OCI-LY1 (cell line): ENCODE results near the gene APOA1.

Experiments used
- H2AFZ ChIP-seq: fragments of 200-600 bp; sonication (generic), shearing (Covaris generic); 2 replicates; pipeline ENCODE4 v1.6.0; 2014; ENCODE audit warnings: antibody characterized with exemption, mild to moderate bottlenecking, low read length
- H3F3A ChIP-seq: fragments of 200-600 bp; sonication (generic), shearing (Covaris generic); 2 replicates; pipeline ENCODE4 v1.6.0; 2014; ENCODE audit warnings: mild to moderate bottlenecking, antibody characterized with exemption, low read length, moderate library complexity; ENCODE audit not compliant: insufficient read depth
- H3K27ac ChIP-seq: fragments of 200-600 bp; sonication (generic); 2 replicates; pipeline ENCODE4 v1.5.1; 2014; ENCODE audit warnings: low read length, mixed run types, mild to moderate bottlenecking, low read depth; ENCODE audit not compliant: poor library complexity, severe bottlenecking
- H3K27me3 ChIP-seq: fragments of 200-600 bp; sonication (generic); 2 replicates; pipeline ENCODE4 v1.6.0; 2014; ENCODE audit warnings: antibody characterized with exemption, mild to moderate bottlenecking, low read length, moderate library complexity; ENCODE audit not compliant: insufficient read depth
- H3K36me3 ChIP-seq: fragments of 200-600 bp; sonication (generic); 2 replicates; pipeline ENCODE4 v1.6.1; 2014; ENCODE audit warnings: mild to moderate bottlenecking, antibody characterized with exemption, low read length, moderate library complexity, mixed read lengths; ENCODE audit not compliant: insufficient read depth
- H3K4me1 ChIP-seq: fragments of 200-600 bp; sonication (generic); 2 replicates; pipeline ENCODE4 v1.5.1; 2014; ENCODE audit warnings: mild to moderate bottlenecking, low read length, moderate library complexity; ENCODE audit not compliant: insufficient read depth, severe bottlenecking
- H3K4me2 ChIP-seq: fragments of 200-600 bp; sonication (generic), shearing (Covaris generic); 2 replicates; pipeline ENCODE4 v1.6.1; 2014; ENCODE audit warnings: low read length
- H3K4me3 ChIP-seq: fragments of 200-600 bp; sonication (generic); 2 replicates; pipeline ENCODE4 v1.5.1; 2014; ENCODE audit warnings: low read length, low read depth, mild to moderate bottlenecking, mixed read lengths; ENCODE audit not compliant: poor library complexity, severe bottlenecking
- H3K79me2 ChIP-seq: fragments of 200-600 bp; shearing (Covaris generic); 2 replicates; pipeline ENCODE4 v1.6.1; 2016; ENCODE audit warnings: mixed run types, low read length, mixed read lengths; ENCODE audit not compliant: insufficient read depth
- H3K9ac ChIP-seq: fragments of 200-600 bp; sonication (generic), shearing (Covaris generic); 2 replicates; pipeline ENCODE4 v1.6.1; 2014; ENCODE audit warnings: mild to moderate bottlenecking, low read length, mixed read lengths
- H3K9me2 ChIP-seq: fragments of 200-600 bp; sonication (generic), shearing (Covaris generic); 2 replicates; pipeline ENCODE4 v1.6.1; 2014; ENCODE audit warnings: low read depth, mild to moderate bottlenecking, low read length, mixed read lengths
- H3K9me3 ChIP-seq: fragments of 200-600 bp; shearing (Covaris generic); 2 replicates; pipeline ENCODE4 v1.6.1; 2014; ENCODE audit warnings: low read length, mixed read lengths
- H4K20me1 ChIP-seq: fragments of 200-600 bp; sonication (generic), shearing (Covaris generic); 2 replicates; pipeline ENCODE4 v1.6.0; 2016; ENCODE audit warnings: mild to moderate bottlenecking, low read length; ENCODE audit not compliant: insufficient read depth
- CTCF ChIP-seq: fragments of 200-600 bp; sonication (generic), shearing (Covaris generic); IDR thresholded peaks from 2 replicates; pipeline ENCODE4 v1.5.1; 2017; ENCODE audit warnings: mild to moderate bottlenecking, antibody characterized with exemption, low read length, moderate library complexity, mixed read lengths
- EZH2 ChIP-seq: fragments of 200-600 bp; sonication (generic), shearing (Covaris generic); IDR thresholded peaks from 2 replicates; pipeline ENCODE4 v1.8.0; 2017; ENCODE audit warnings: borderline replicate concordance, mixed run types, mild to moderate bottlenecking, antibody characterized with exemption, low read length, moderate library complexity, mixed read lengths

APOA1 gene

GRCh38 chr11:116862185-116862584 lies 24.8 kb upstream of the APOA1 start:
- Histone ChIP-seq H3K4me2 (no peak overlapping the region), H3K79me2 (no peaks in the 10 kb centered on the region), H4K20me1 (no peaks in the 10 kb centered on the region), H3K36me3 (peaks cover 87% of the 10 kb centered on the region), H2AFZ (no peak overlapping the region), H3K4me1 (no peaks in the 10 kb centered on the region), H3K9me3 (no peaks in the 10 kb centered on the region), H3K27ac (no peak overlapping the region), H3K27me3 (no peaks in the 10 kb centered on the region), H3K4me3 (no peak overlapping the region), H3F3A (no peaks in the 10 kb centered on the region), H3K9me2 (no peaks in the 10 kb centered on the region), H3K9ac (no peak overlapping the region)
- TF ChIP-seq EZH2: no peak
- TF ChIP-seq CTCF: no peak

- H3K4me3 ChIP-seq: no peak overlapping the region
Observed at GRCh38 chr11:116861539-116861938, 24.1 kb upstream of the APOA1 start.

GRCh38 chr11:116860303-116860702 lies 22.9 kb upstream of the APOA1 start:
- no peaks in the 10 kb centered on the region for H3K4me1 ChIP-seq
- TF ChIP-seq CTCF (no peak), EZH2 (no peak)
- peaks cover 89% of the 10 kb centered on the region for H3K36me3 ChIP-seq

More at GRCh38 chr11:116861539-116861938, 24.1 kb upstream of the APOA1 start:
- H3K36me3 ChIP-seq: peaks cover 87% of the 10 kb centered on the region
- no peaks in the 10 kb centered on the region for H3K79me2 ChIP-seq
- no peaks in the 10 kb centered on the region for H3F3A ChIP-seq
- no peaks in the 10 kb centered on the region for H3K9me2 ChIP-seq
- no peaks in the 10 kb centered on the region for H4K20me1 ChIP-seq
- H3K9ac ChIP-seq: no peak overlapping the region
- H3K4me2 ChIP-seq: no peak overlapping the region
- no peaks in the 10 kb centered on the region for H3K27me3 ChIP-seq
- TF ChIP-seq CTCF (no peak), EZH2 (no peak)
- no peaks in the 10 kb centered on the region for H3K9me3 ChIP-seq
- H2AFZ ChIP-seq: no peak overlapping the region
- no peak overlapping the region for H3K27ac ChIP-seq
- H3K4me1 ChIP-seq: no peaks in the 10 kb centered on the region

More at GRCh38 chr11:116860303-116860702, 22.9 kb upstream of the APOA1 start:
- Histone ChIP-seq H3K4me3 (no peak overlapping the region), H3K9me2 (no peaks in the 10 kb centered on the region), H3K9me3 (no peaks in the 10 kb centered on the region), H2AFZ (no peak overlapping the region), H3K9ac (no peak overlapping the region), H4K20me1 (no peaks in the 10 kb centered on the region), H3K27me3 (no peaks in the 10 kb centered on the region), H3K4me2 (no peak overlapping the region), H3K27ac (no peak overlapping the region), H3K79me2 (no peaks in the 10 kb centered on the region), H3F3A (no peaks in the 10 kb centered on the region)
